ENCODE measurements around the gene TMEM54.
A peak's percentile ranks its signal among the peaks of the same experiment; 100 is the strongest.

Gene TMEM54

DNA sequence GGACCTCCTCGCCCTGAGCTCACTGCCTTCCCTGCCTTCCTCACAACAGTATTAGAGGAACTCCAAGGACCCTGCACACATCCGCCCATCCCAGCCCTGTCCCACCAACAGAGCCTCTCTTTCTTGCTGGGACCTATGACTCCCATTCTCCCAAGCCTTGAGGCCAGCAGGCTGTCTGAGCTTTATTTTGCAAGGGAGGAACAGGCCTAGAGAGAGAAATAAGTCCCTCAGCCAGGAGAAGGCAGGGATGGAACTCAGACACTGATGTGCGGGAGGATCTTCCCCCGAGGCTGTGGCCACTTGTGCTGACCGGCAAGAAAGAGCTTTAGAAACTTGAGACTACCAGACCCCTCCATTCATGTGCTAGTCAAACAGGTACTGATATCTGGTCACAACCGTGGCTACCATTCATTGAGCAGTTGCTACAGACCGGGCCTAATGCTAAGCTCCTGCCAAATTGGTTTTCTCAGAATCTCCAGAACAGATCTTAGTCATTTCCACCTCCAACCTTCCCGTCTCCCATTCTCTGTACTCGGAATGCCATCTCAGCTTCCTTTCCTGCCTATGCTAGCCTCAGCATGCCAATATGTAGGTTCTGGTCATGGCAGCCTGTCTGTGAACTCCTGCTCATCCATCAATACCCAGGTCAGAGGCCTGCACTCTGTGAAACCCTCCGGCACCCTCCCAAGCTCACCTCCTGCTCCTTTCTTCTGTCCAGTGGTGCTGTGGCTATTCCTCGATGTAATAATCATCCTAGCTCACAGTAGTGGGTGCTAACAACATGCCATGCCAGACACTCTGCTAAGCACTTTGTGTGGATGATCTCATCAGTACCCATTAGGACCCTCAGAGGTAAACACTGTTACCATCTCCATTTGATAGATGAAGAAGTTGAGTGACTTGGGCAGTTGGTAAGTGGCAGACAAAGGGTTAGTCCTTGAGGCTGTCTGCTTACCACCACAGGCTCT, 3.8 kb downstream of the TMEM54 start:
- Mint-ChIP-seq H3K36me3 (ENCODE audit: insufficient read depth) (peaks cover 10% of the 10 kb centered on the region), H3K4me3 (no peak overlapping the region), H3K9me3 (no peaks in the 10 kb centered on the region), H3K27me3 (peaks cover 79% of the 10 kb centered on the region), H3K4me1 (peaks cover 8% of the 10 kb centered on the region), H3K27ac (ENCODE audit: low read depth) (no peak overlapping the region)
- DNase-seq (ENCODE audit: low spot score in 2 of 2) = no peak
- no peak for ATAC-seq (replicated peaks; ENCODE audit: extremely low read depth, poor library complexity, severe bottlenecking)

- H3K27me3 Mint-ChIP-seq = peaks cover 79% of the 10 kb centered on the region
- DNase-seq (ENCODE audit: low spot score in 2 of 2) (no peak), ATAC-seq (replicated peaks; ENCODE audit: extremely low read depth, poor library complexity, severe bottlenecking) (no peak)
- no peak overlapping the region for H3K4me3 Mint-ChIP-seq
- H3K9me3 Mint-ChIP-seq = no peaks in the 10 kb centered on the region
- H3K4me1 Mint-ChIP-seq = peaks cover 15% of the 10 kb centered on the region
- H3K27ac Mint-ChIP-seq (ENCODE audit: low read depth) = peak overlapping the region; percentile 25
- peaks cover 11% of the 10 kb centered on the region for H3K36me3 Mint-ChIP-seq (ENCODE audit: insufficient read depth)
These were observed 4.7 kb downstream of the TMEM54 start for GRCh38 chr1:32896451-32896850.

DNA sequence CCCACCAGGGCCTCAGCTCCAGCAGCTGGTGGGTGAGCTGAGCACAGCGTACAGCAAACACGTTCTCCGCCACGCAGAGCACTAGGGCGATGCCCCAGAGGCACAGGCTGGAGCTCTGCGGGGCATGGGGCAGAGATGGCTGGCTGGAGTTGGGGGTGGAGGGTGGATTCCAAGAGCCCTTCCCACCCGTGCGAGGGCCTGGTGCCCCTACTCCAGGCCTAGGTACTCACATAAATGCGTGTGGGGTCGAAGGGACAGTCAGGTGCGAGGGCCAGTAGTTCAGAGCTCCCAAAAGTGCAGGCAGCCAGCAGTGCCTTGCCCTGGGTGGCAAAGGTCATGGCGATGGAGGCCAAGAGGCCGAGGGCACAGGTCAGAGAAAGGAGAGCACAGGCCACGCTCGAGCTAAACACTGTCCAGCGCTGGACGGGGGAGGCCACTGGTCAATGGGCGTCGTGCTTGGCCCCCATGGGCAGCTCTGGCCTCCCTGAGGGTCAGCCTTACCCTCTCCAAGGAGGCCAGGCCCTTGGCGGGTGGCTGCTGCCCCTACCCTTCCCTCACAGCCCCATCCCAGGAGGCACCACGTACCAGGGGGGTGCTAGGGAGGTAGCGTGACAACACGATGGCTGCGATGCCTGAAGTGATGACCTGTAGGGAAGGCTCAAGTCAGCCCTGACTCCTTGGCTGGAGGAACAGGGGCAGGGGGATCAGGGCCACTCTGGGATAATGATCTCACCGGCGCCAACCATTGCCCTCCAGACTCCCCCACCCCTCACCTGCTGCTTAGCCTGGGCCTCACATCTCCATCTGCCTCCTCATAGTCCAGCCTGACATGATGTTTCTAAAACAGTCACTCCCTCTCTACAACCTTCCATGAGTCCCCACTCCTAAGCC, 5.6 kb downstream of the TMEM54 start:
- DNase-seq (ENCODE audit: low spot score in 2 of 2) = no peak
- Mint-ChIP-seq H3K4me3 (no peak overlapping the region), H3K27me3 (peaks cover 83% of the 10 kb centered on the region), H3K27ac (ENCODE audit: low read depth) (no peak overlapping the region), H3K4me1 (peaks cover 11% of the 10 kb centered on the region), H3K9me3 (no peaks in the 10 kb centered on the region), H3K36me3 (ENCODE audit: insufficient read depth) (peaks cover 9% of the 10 kb centered on the region)
- ATAC-seq (replicated peaks; ENCODE audit: extremely low read depth, poor library complexity, severe bottlenecking) = no peak

DNA sequence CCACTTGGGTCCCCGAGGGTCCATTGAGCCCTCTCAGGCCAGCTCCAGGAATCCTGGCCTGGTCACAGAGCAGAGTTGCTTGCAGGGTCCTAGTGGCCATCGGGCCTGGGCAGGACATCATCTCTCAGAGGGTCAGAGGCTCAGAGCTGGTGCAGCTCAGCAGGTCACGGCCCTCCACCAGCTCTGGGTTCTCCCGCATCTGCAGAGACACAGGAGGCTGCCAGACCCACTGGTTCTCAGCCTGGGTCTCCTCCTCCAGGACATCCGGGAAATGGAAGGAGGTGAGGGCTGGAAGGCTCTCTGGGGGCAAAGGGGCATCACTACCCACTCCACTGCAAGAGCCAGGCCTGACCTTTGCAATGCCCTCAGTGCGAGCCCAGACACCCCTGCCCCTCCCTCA, 6.5 kb downstream of the TMEM54 start:
- Mint-ChIP-seq H3K27ac (ENCODE audit: low read depth) (no peak overlapping the region), H3K36me3 (ENCODE audit: insufficient read depth) (peaks cover 8% of the 10 kb centered on the region), H3K27me3 (peaks cover 85% of the 10 kb centered on the region), H3K4me3 (no peak overlapping the region), H3K9me3 (no peaks in the 10 kb centered on the region), H3K4me1 (peaks cover 9% of the 10 kb centered on the region)
- DNase-seq (ENCODE audit: low spot score in 2 of 2) (no peak), ATAC-seq (replicated peaks; ENCODE audit: extremely low read depth, poor library complexity, severe bottlenecking) (no peak)

DNA sequence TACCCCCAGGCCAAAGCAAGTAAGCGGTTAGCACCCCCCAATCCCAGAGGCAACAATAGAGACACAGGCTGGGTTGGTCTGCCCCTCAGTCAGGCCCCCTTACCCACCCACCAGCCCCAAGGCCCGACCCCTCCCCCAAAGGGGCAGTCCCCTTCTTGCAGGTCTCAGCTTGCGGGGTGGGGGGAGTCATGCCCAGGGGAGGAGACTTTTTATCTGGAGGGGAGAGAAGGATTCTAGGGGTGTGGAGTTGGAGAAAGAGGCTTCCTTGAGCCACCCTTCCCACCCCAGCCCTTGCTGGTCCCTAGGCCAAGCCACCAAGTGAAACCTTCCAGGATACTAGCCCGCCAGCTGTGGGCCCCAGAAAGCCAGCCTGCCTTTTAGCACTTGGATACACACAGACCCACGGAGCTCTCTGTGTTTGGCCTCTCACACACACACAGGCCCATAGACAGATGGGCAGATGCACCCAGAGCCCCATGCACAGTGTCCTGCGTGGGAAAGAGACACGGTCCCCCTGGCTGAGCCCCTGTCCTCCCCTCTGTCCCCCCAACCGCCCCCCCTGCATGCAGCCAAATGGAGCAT, 7.1 kb downstream of the TMEM54 start:
- DNase-seq (ENCODE audit: low spot score in 2 of 2) = no peak
- peaks cover 89% of the 10 kb centered on the region for H3K27me3 Mint-ChIP-seq
- peaks cover 9% of the 10 kb centered on the region for H3K4me1 Mint-ChIP-seq
- peaks cover 8% of the 10 kb centered on the region for H3K36me3 Mint-ChIP-seq (ENCODE audit: insufficient read depth)
- H3K27ac Mint-ChIP-seq (ENCODE audit: low read depth) = no peak overlapping the region
- H3K4me3 Mint-ChIP-seq = peak overlapping the region; percentile 70
- ATAC-seq (replicated peaks; ENCODE audit: extremely low read depth, poor library complexity, severe bottlenecking) = no peak
- H3K9me3 Mint-ChIP-seq = no peaks in the 10 kb centered on the region

GRCh38 chr1:32893198-32894018, 7.8 kb downstream of the TMEM54 start:
- Mint-ChIP-seq H3K27me3 (peaks cover 89% of the 10 kb centered on the region), H3K4me3 (peak overlapping the region; percentile 70), H3K4me1 (peaks cover 9% of the 10 kb centered on the region), H3K9me3 (no peaks in the 10 kb centered on the region), H3K27ac (ENCODE audit: low read depth) (no peak overlapping the region), H3K36me3 (ENCODE audit: insufficient read depth) (peaks cover 8% of the 10 kb centered on the region)
- DNase-seq (ENCODE audit: low spot score in 2 of 2) = no peak
- ATAC-seq (replicated peaks; ENCODE audit: extremely low read depth, poor library complexity, severe bottlenecking) = no peak

GRCh38 chr1:32892368-32893197, 8.6 kb downstream of the TMEM54 start:
- no peak for DNase-seq (ENCODE audit: low spot score in 2 of 2)
- H3K27ac Mint-ChIP-seq (ENCODE audit: low read depth) = no peak overlapping the region
- peaks cover 9% of the 10 kb centered on the region for H3K4me1 Mint-ChIP-seq
- peaks cover 92% of the 10 kb centered on the region for H3K27me3 Mint-ChIP-seq
- H3K9me3 Mint-ChIP-seq = no peaks in the 10 kb centered on the region
- no peak for ATAC-seq (replicated peaks; ENCODE audit: extremely low read depth, poor library complexity, severe bottlenecking)
- peaks cover 8% of the 10 kb centered on the region for H3K36me3 Mint-ChIP-seq (ENCODE audit: insufficient read depth)
- peak overlapping the region; percentile 70 for H3K4me3 Mint-ChIP-seq

DNA sequence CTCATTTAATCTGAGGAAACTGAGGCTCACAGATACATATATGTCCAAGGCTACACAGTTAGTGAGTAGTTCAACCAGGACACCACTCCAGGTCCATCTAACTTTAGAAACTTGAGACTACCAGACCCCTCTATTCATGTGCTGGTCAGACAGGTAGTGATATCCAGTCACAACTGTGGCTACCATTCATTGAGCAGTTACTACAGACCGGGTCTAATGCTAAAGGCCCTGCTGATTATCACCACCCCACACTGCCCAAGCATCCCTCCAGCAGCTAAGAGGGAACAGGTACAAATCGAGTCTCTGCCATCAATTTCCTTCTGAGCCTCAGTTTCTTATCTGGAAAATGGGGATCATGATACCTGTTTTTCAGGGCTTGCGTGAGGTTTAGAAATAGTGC, 9.6 kb downstream of the TMEM54 start:
- Mint-ChIP-seq H3K36me3 (ENCODE audit: insufficient read depth) (peaks cover 8% of the 10 kb centered on the region), H3K27me3 (peaks cover 92% of the 10 kb centered on the region), H3K27ac (ENCODE audit: low read depth) (no peak overlapping the region), H3K4me3 (peak overlapping the region; percentile 70), H3K9me3 (no peaks in the 10 kb centered on the region), H3K4me1 (peaks cover 14% of the 10 kb centered on the region)
- DNase-seq (ENCODE audit: low spot score in 2 of 2) (no peak), ATAC-seq (replicated peaks; ENCODE audit: extremely low read depth, poor library complexity, severe bottlenecking) (no peak)

GRCh38 chr1:32891241-32891570, 10.0 kb downstream of the TMEM54 start:
- H3K4me3 Mint-ChIP-seq = no peak overlapping the region
- H3K36me3 Mint-ChIP-seq (ENCODE audit: insufficient read depth) = peaks cover 8% of the 10 kb centered on the region
- ATAC-seq (replicated peaks; ENCODE audit: extremely low read depth, poor library complexity, severe bottlenecking) (no peak), DNase-seq (ENCODE audit: low spot score in 2 of 2) (no peak)
- H3K27me3 Mint-ChIP-seq = peaks cover 90% of the 10 kb centered on the region
- no peaks in the 10 kb centered on the region for H3K9me3 Mint-ChIP-seq
- peaks cover 14% of the 10 kb centered on the region for H3K4me1 Mint-ChIP-seq
- no peak overlapping the region for H3K27ac Mint-ChIP-seq (ENCODE audit: low read depth)

DNA sequence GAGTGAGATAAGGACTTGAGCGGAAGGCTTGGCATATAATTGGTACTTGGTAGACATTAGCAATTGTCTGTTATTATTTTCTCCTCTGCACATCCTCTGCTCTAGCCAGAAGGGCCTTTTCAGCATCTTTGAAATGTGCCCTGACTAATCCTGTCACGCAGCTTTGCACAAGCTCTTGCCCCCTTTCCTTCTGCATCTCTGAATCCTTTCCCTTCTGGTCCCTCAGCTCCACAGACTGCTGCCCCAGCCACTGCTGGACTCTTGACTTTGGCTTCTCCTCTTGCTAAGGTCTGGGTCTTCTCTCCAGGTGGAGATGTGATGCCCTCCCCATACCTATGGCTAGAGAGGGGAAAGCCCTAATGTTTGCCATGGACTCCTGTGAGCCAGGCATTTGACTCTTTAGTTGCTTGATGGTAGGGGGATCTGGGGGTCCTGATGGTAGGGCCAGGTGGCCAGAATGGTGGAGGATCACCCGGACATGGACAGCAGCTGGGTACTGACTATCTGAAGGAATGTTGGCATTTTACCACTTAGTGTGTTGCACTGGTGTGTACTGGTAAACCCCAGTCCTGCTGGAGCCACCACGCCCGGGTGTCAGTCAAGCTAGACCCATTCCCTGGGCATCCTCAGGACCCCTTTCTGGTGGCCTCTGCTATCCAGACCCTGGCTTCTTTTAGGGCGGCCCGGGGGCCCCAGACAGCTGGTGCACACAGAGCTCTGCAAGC, 10.5 kb downstream of the TMEM54 start:
- no peak for ATAC-seq (replicated peaks; ENCODE audit: extremely low read depth, poor library complexity, severe bottlenecking)

GRCh38 chr1:32889731-32890278, 11.4 kb downstream of the TMEM54 start:
- H3K4me1 Mint-ChIP-seq = peaks cover 22% of the 10 kb centered on the region
- peaks cover 91% of the 10 kb centered on the region for H3K27me3 Mint-ChIP-seq
- ATAC-seq (replicated peaks; ENCODE audit: extremely low read depth, poor library complexity, severe bottlenecking) (no peak), DNase-seq (ENCODE audit: low spot score in 2 of 2) (no peak)
- no peak overlapping the region for H3K27ac Mint-ChIP-seq (ENCODE audit: low read depth)
- H3K9me3 Mint-ChIP-seq = no peaks in the 10 kb centered on the region
- H3K4me3 Mint-ChIP-seq = no peak overlapping the region
- H3K36me3 Mint-ChIP-seq (ENCODE audit: insufficient read depth) = peaks cover 13% of the 10 kb centered on the region

More for the DNA sequence above, 10.5 kb downstream of the TMEM54 start:
- peaks cover 90% of the 10 kb centered on the region for H3K27me3 Mint-ChIP-seq
- no peak overlapping the region for H3K27ac Mint-ChIP-seq (ENCODE audit: low read depth)
- H3K9me3 Mint-ChIP-seq = no peaks in the 10 kb centered on the region
- H3K4me1 Mint-ChIP-seq = peaks cover 17% of the 10 kb centered on the region
- H3K36me3 Mint-ChIP-seq (ENCODE audit: insufficient read depth) = peaks cover 8% of the 10 kb centered on the region
- no peak overlapping the region for H3K4me3 Mint-ChIP-seq
- DNase-seq (ENCODE audit: low spot score in 2 of 2) = no peak
